ENCODE results near the gene CENPVL3. TPM values are rescaled to one million over a fixed set of nuclear protein-coding genes. Genes with fewer than 3 reads are reported as not detected.
A peak's percentile ranks its signal among the peaks of the same experiment; 100 is the strongest.
"Not testable (repeated sequence)": the region's sequence is repeated elsewhere in the genome, so short reads cannot be mapped to it uniquely, and the experiment has no call there.

The CENPVL3 gene
- 1 to 10 TPM in 2 of 4 donors, under 1 TPM in 2; 0.09 to 3.4 (median 0.92) TPM for polyA plus RNA-seq
- long read RNA-seq, donor 1, partial matches to known transcripts, result 0 of 1 reads
- long read RNA-seq, donor 1, other reads (novel, unspliced or antisense), result 0 of 1 reads
- long read RNA-seq, donor 2, result 0 reads
- long read RNA-seq, donor 3, result 0 reads
- long read RNA-seq, donor 4, result 0 reads
- long read RNA-seq, donor 5, result 0 reads
- long read RNA-seq, donor 6, result 0 reads
- long read RNA-seq, donor 7, result 0 reads
- long read RNA-seq, donor 8, result 0 reads
- long read RNA-seq, donor 9, result 0 reads
- long read RNA-seq, donor 10, partial matches to known transcripts, result 0 of 1 reads
- long read RNA-seq, donor 10, other reads (novel, unspliced or antisense), result 0 of 1 reads

DNA sequence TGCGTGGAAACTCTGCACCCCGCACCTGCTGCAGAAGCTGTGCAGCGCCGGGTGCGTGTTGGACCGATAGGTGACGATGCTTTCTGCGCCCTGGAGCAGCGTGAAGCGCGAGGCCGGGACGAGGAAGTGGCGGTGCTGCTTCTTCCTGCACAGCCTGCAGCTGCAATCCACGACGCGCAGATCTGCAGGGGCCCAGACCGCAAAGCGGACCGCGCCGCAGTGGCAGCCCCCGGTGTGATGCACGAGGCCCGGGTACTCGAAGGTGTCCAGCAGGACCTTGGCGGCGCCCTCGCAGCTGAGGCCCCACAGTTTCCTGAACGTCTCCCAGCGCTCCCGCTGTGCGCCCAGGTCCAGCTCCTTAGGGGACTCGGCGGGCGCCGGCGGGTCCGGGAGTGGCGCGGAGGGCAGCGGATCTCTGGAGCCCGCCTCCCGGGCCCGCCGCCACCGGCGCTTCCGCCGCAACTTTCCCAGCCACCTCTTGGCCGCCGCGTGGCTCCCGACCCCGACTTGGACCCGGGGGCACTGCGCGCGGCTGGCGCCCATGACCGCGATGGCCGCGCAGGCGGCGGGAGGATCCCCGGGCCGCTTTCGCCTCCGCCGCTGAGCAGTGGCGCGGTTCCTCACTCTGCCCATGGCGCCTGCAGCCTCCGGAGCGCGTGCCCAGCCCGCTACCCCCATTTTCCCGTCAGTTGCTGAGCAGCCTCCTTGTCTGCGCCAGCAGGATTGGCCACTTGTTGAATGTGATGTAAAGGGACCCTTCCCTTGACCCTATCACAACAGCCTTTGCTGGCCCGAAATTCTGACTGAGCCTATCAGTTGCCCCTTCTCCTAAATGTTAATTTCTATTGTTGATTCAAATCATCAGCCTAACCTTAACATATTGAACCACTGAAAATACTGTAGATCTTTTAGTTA is at the start of gene CENPVL3:
Gene CENPVL3 (minus strand): TSS at position 672 of the 915 bp plus-strand sequence. CDS start 39 bp downstream, at position 633.
- H3K4me3 ChIP-seq (ENCODE audit: low read depth in 1 of 3, low read length in 3 of 3), result peak within 1 kb of the TSS in 1 of 3 donors; percentile 30
- H3K4me1 ChIP-seq (ENCODE audit: control insufficient read depth in 3 of 3, insufficient read depth in 2 of 3, low read depth in 1 of 3, low read length in 2 of 3); H3K9me3 ChIP-seq (ENCODE audit: control insufficient read depth in 2 of 2, insufficient read depth in 1 of 2, low read depth in 1 of 2, low read length in 1 of 2); H3K27ac ChIP-seq (ENCODE audit: low read depth in 1 of 3, low read length in 2 of 3); FAIRE-seq; H3K36me3 ChIP-seq (ENCODE audit: control insufficient read depth in 3 of 3, insufficient read depth in 2 of 3, low read depth in 1 of 3, low read length in 3 of 3): not testable (repeated sequence)
- peak in 1 of 2 donors; percentile 27 for DNase-seq
- 2 to 29% (median 6%) methylated on average over 34 to 53 of the region's 81 CpGs for WGBS, 3 donors
- H3K27me3 ChIP-seq (ENCODE audit: control insufficient read depth in 3 of 3, insufficient read depth in 3 of 3, low read length in 3 of 3), result peaks cover 0 to 13% (median 0%) of the 10 kb centered on the region in 3 donors

- Histone ChIP-seq H3K27me3 (ENCODE audit: control insufficient read depth in 3 of 3, insufficient read depth in 3 of 3, low read length in 3 of 3) (no peaks in the 10 kb centered on the region), H3K4me3 (ENCODE audit: low read depth in 1 of 3, low read length in 3 of 3) (no peak overlapping the region), H3K9me3 (ENCODE audit: control insufficient read depth in 2 of 2, insufficient read depth in 1 of 2, low read depth in 1 of 2, low read length in 1 of 2) (no peaks in the 10 kb centered on the region), H3K36me3 (ENCODE audit: control insufficient read depth in 3 of 3, insufficient read depth in 2 of 3, low read depth in 1 of 3, low read length in 3 of 3) (no peaks in the 10 kb centered on the region), H3K27ac (ENCODE audit: low read depth in 1 of 3, low read length in 2 of 3) (no peak overlapping the region), H3K4me1 (ENCODE audit: control insufficient read depth in 3 of 3, insufficient read depth in 2 of 3, low read depth in 1 of 3, low read length in 2 of 3) (no peaks in the 10 kb centered on the region)
- no peak for FAIRE-seq
- WGBS, 3 donors, result 59 to 78% (median 61%) methylated on average over 5 of the region's 5 CpGs
- DNase-seq, result no peak
Measured at GRCh38 chrX:51665981-51666380, 47.3 kb upstream of the CENPVL3 start.

DNA sequence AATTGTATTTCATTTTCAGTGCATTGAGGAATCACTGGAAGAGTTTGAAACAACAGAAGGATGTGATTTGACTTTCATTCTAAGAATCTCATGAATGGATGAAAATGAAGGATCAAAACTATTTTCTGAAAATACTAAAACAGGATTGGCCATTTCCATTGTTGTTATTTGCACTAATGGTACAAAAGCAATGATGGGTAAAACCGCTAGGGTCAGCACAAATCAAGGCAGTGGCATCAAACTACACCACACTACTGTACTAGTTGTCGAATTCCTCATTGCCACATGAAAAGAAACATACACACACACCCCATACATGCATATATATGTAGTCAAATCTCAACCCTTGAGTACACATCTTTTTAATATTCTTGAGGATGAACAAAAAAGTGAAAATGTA is 24.7 kb upstream of the CENPVL3 start:
- 44 to 85% (median 77%) methylated on average over 2 of the region's 2 CpGs for WGBS, 3 donors
- FAIRE-seq (no peak), DNase-seq (no peak)
- Histone ChIP-seq H3K36me3 (ENCODE audit: control insufficient read depth in 3 of 3, insufficient read depth in 2 of 3, low read depth in 1 of 3, low read length in 3 of 3) (no peaks in the 10 kb centered on the region), H3K4me3 (ENCODE audit: low read depth in 1 of 3, low read length in 3 of 3) (no peak overlapping the region), H3K27ac (ENCODE audit: low read depth in 1 of 3, low read length in 2 of 3) (no peak overlapping the region), H3K4me1 (ENCODE audit: control insufficient read depth in 3 of 3, insufficient read depth in 2 of 3, low read depth in 1 of 3, low read length in 2 of 3) (no peaks in the 10 kb centered on the region), H3K27me3 (ENCODE audit: control insufficient read depth in 3 of 3, insufficient read depth in 3 of 3, low read length in 3 of 3) (no peaks in the 10 kb centered on the region), H3K9me3 (ENCODE audit: control insufficient read depth in 2 of 2, insufficient read depth in 1 of 2, low read depth in 1 of 2, low read length in 1 of 2) (no peaks in the 10 kb centered on the region)

GRCh38 chrX:51641421-51642021 is 22.8 kb upstream of the CENPVL3 start:
- FAIRE-seq (no peak), DNase-seq (peak; percentile 16 to 35)
- no peaks in the 10 kb centered on the region for H3K9me3 ChIP-seq (ENCODE audit: control insufficient read depth in 2 of 2, insufficient read depth in 1 of 2, low read depth in 1 of 2, low read length in 1 of 2)
- 35 to 51% (median 42%) methylated on average over 19 of the region's 19 CpGs for WGBS, 3 donors
- no peak overlapping the region for H3K4me3 ChIP-seq (ENCODE audit: low read depth in 1 of 3, low read length in 3 of 3)
- H3K4me1 ChIP-seq (ENCODE audit: control insufficient read depth in 3 of 3, insufficient read depth in 2 of 3, low read depth in 1 of 3, low read length in 2 of 3), result no peaks in the 10 kb centered on the region
- H3K27ac ChIP-seq (ENCODE audit: low read depth in 1 of 3, low read length in 2 of 3), result no peak overlapping the region
- H3K36me3 ChIP-seq (ENCODE audit: control insufficient read depth in 3 of 3, insufficient read depth in 2 of 3, low read depth in 1 of 3, low read length in 3 of 3), result no peaks in the 10 kb centered on the region
- H3K27me3 ChIP-seq (ENCODE audit: control insufficient read depth in 3 of 3, insufficient read depth in 3 of 3, low read length in 3 of 3), result no peaks in the 10 kb centered on the region

- not testable (repeated sequence) for H3K27me3 ChIP-seq (ENCODE audit: control insufficient read depth in 3 of 3, insufficient read depth in 3 of 3, low read length in 3 of 3); FAIRE-seq
Measured at GRCh38 chrX:51636511-51636910, 17.8 kb upstream of the CENPVL3 start.

GRCh38 chrX:51614353-51615012 is 4.2 kb downstream of the CENPVL3 start:
- H3K27ac ChIP-seq (ENCODE audit: low read depth in 1 of 3, low read length in 2 of 3), result no peak overlapping the region
- H3K4me1 ChIP-seq (ENCODE audit: control insufficient read depth in 3 of 3, insufficient read depth in 2 of 3, low read depth in 1 of 3, low read length in 2 of 3), result no peaks in the 10 kb centered on the region
- H3K9me3 ChIP-seq (ENCODE audit: control insufficient read depth in 2 of 2, insufficient read depth in 1 of 2, low read depth in 1 of 2, low read length in 1 of 2), result no peaks in the 10 kb centered on the region
- FAIRE-seq (no peak), DNase-seq (peak; percentile 5 to 46)
- 11 to 13% (median 11%) methylated on average over 7 of the region's 7 CpGs for WGBS, 3 donors
- H3K36me3 ChIP-seq (ENCODE audit: control insufficient read depth in 3 of 3, insufficient read depth in 2 of 3, low read depth in 1 of 3, low read length in 3 of 3), result no peaks in the 10 kb centered on the region
- H3K27me3 ChIP-seq (ENCODE audit: control insufficient read depth in 3 of 3, insufficient read depth in 3 of 3, low read length in 3 of 3), result peaks cover 0 to 13% (median 0%) of the 10 kb centered on the region in 3 donors
- no peak overlapping the region for H3K4me3 ChIP-seq (ENCODE audit: low read depth in 1 of 3, low read length in 3 of 3)

More at GRCh38 chrX:51636511-51636910, 17.8 kb upstream of the CENPVL3 start:
- H3K27ac ChIP-seq (ENCODE audit: low read depth in 1 of 3, low read length in 2 of 3); H3K4me3 ChIP-seq (ENCODE audit: low read depth in 1 of 3, low read length in 3 of 3); H3K4me1 ChIP-seq (ENCODE audit: control insufficient read depth in 3 of 3, insufficient read depth in 2 of 3, low read depth in 1 of 3, low read length in 2 of 3); H3K9me3 ChIP-seq (ENCODE audit: control insufficient read depth in 2 of 2, insufficient read depth in 1 of 2, low read depth in 1 of 2, low read length in 1 of 2); H3K36me3 ChIP-seq (ENCODE audit: control insufficient read depth in 3 of 3, insufficient read depth in 2 of 3, low read depth in 1 of 3, low read length in 3 of 3): not testable (repeated sequence)
- peak in 1 of 2 donors; percentile 79 for DNase-seq
- 20 to 67% (median 52%) methylated on average over 7 of the region's 7 CpGs for WGBS, 3 donors

- H3K4me3 ChIP-seq (ENCODE audit: low read depth in 1 of 3, low read length in 3 of 3), result no peak overlapping the region
- H3K4me1 ChIP-seq (ENCODE audit: control insufficient read depth in 3 of 3, insufficient read depth in 2 of 3, low read depth in 1 of 3, low read length in 2 of 3), result no peaks in the 10 kb centered on the region
- no peaks in the 10 kb centered on the region for H3K9me3 ChIP-seq (ENCODE audit: control insufficient read depth in 2 of 2, insufficient read depth in 1 of 2, low read depth in 1 of 2, low read length in 1 of 2)
- no peak for DNase-seq
- WGBS, 3 donors, result 53 to 70% (median 61%) methylated on average over 2 of the region's 2 CpGs
- H3K27ac ChIP-seq (ENCODE audit: low read depth in 1 of 3, low read length in 2 of 3), result no peak overlapping the region
- H3K36me3 ChIP-seq (ENCODE audit: control insufficient read depth in 3 of 3, insufficient read depth in 2 of 3, low read depth in 1 of 3, low read length in 3 of 3), result no peaks in the 10 kb centered on the region
- no peaks in the 10 kb centered on the region for H3K27me3 ChIP-seq (ENCODE audit: control insufficient read depth in 3 of 3, insufficient read depth in 3 of 3, low read length in 3 of 3)
- no peak for FAIRE-seq
Measured at GRCh38 chrX:51608766-51609165, 9.9 kb downstream of the CENPVL3 start.

- Histone ChIP-seq H3K4me1 (ENCODE audit: control insufficient read depth in 3 of 3, insufficient read depth in 2 of 3, low read depth in 1 of 3, low read length in 2 of 3) (no peaks in the 10 kb centered on the region), H3K4me3 (ENCODE audit: low read depth in 1 of 3, low read length in 3 of 3) (no peak overlapping the region), H3K27me3 (ENCODE audit: control insufficient read depth in 3 of 3, insufficient read depth in 3 of 3, low read length in 3 of 3) (no peaks in the 10 kb centered on the region), H3K36me3 (ENCODE audit: control insufficient read depth in 3 of 3, insufficient read depth in 2 of 3, low read depth in 1 of 3, low read length in 3 of 3) (no peaks in the 10 kb centered on the region), H3K27ac (ENCODE audit: low read depth in 1 of 3, low read length in 2 of 3) (no peak overlapping the region), H3K9me3 (ENCODE audit: control insufficient read depth in 2 of 2, insufficient read depth in 1 of 2, low read depth in 1 of 2, low read length in 1 of 2) (no peaks in the 10 kb centered on the region)
- DNase-seq (peak; percentile 0 to 38), FAIRE-seq (no peak)
- WGBS, 3 donors, result 10 to 21% (median 14%) methylated on average over 1 of the region's 1 CpG
Measured at GRCh38 chrX:51608126-51608525, 10.6 kb downstream of the CENPVL3 start.

Data from small intestine (tissue), 16 donors.